NCI-H128 (cell line): ENCODE data around the gene DNMT3L.
"Not testable (repeated sequence)": the region's sequence is repeated elsewhere in the genome, so short reads cannot be mapped to it uniquely, and the experiment has no call there.

Source experiments
- DNase-seq: peaks from one replicate; lab custom pipeline; 2025; ENCODE audit not compliant: unreplicated experiment; lab: John Stamatoyannopoulos, UW

Gene DNMT3L

GRCh38 chr21:44295163-44295573 is 33.5 kb upstream of the DNMT3L start:
- DNase-seq = no peak

- no peak for DNase-seq
Measured at GRCh38 chr21:44294391-44295162, 32.9 kb upstream of the DNMT3L start.

DNA sequence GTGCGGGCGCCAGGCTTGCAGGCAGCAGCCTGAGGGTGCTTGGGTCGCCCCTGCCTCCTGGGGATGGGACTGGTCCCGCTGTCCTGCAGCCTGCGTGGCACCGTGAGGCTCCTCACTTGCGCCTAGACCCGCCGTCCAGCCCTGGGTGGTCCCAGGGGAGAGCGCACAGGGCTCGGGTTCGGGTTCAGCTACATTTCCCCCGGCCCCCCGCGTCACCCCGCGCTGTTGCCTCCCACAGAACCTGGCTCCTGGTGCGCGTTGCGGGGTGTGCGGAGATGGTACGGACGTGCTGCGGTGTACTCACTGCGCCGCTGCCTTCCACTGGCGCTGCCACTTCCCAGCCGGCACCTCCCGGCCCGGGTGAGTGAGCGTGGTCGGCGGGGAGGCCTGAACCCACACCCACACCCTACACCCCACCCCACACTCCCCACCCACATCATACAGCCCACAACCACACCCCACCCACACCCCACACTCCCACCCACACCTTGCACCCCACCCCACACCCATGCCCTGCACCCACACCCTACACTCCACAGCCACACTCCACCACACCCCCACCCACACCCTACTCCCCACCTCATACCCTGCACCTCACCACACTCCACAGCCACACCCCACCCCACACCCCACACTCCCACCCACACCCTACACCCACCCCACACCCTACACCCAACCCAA is 32.0 kb upstream of the DNMT3L start:
- DNase-seq = no peak

- no peak for DNase-seq
Measured at GRCh38 chr21:44292812-44293195, 31.1 kb upstream of the DNMT3L start.

DNA sequence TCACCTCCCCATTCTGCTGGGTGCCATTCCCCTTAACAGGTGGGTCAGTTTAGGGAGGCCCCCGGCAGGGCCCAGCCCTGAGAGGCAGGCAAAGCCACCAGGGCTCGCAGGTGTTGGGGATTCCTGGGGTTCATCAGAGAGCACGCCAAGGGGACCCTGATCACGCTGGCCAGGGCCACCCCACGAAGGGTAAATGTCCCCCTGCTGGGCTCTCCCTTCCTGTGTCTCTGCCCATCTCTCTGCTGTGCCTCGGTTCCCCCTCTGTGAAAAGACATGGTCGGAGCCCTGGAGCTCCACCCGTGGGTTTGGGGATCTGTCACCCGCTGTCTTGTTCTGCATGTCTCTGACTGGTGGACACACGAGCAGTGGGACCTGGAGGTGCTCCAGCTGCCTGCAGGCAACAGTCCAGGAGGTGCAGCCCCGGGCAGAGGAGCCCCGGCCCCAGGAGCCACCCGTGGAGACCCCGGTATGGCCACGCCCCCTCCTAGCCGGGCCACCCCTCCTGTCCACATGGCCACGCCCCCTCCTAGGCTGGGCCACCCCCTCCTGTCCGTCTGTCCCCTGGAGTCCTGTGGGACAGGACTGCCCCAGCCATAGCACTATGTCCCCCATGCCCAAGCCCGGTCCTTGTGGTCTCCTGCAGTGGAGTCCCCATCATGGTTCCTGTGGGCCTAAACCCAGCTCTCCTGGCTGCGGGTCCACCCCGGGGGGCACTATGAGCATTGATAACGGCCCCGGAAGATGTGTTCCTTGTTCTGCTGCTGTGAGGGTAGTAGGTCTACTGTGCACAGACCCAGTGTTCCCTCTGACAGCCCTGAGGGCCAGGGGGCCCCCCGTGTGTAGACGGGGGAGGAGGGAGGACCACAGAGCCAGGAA is 30.5 kb upstream of the DNMT3L start:
- DNase-seq = no peak

DNA sequence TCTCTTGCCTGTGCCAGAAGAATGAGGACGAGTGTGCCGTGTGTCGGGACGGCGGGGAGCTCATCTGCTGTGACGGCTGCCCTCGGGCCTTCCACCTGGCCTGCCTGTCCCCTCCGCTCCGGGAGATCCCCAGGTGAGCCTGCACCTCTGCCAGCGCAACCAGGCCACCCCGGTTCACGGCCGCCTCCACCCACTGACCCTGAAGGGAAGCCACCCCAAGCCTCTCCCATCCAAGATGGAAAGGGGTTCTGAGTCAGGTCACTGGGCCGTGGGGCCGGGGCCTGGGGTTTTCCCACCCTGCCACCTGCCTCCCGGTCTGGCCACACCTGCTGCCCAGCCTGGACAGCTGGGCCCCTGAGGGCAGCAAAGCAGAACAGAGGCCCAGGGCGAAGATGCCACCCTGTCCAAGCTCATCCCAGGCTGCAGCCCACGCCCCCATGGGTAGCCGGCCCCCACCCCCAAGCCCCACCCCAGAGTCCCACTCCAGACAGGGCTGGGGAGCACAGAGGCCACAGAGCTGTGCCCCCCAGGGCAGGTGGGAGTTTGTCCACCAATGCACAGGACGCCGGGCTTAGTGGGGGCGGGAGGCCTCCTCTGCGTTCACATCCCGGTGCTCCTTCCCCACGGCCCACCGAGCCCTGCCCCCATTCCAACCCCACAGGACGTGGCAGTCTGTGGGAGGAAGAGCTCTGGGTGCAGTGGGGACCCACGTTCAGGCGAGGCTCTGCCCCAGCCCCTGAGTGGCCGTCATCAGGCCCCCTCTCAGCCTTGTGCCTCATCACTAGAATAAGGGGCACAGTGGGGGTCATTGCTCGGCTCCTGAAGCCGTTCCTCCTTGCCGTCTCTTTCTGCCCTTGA is 29.6 kb upstream of the DNMT3L start:
- DNase-seq = no peak

DNA sequence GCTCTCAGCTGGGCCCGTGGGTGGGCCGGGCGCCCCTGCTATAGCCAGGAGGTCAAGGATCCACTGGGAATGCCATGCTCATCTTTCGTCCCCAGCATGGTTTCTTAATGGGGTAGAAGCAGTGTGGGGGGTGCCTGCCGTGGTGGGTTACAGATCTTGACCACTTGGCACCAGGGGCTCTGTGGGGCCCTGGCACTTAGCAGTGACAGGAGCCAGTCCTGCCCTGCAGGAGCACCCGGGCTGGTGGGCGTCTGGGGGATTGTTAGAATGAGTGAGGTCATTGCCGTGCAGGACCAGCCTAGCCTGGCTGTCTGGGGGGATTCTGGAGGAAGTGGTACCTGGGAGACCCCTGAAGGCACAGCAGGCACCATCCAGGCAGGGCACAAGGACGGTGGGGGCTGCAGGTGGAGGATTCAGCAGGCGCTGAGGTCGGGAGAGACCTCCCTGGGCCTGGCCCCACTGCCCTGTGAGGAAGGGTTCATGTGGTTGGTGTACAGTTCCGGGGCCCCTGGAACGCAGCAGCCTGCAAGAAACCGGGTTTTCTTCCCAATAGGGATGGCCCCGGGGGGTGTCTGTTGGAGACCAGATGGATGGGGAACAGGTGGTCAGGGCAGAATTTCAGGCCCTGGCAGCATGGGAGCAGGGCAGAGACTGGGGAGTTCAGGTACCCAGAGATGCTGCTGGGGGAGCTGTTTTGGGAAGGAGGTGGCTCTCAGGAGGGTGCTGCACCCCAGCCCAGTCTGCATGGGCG is 28.8 kb upstream of the DNMT3L start:
- DNase-seq = no peak

GRCh38 chr21:44289381-44290010 is 27.8 kb upstream of the DNMT3L start:
- no peak for DNase-seq

GRCh38 chr21:44288251-44289110 is 26.8 kb upstream of the DNMT3L start:
- DNase-seq = no peak

- no peak for DNase-seq
Measured at GRCh38 chr21:44286716-44287632, 25.3 kb upstream of the DNMT3L start.

DNA sequence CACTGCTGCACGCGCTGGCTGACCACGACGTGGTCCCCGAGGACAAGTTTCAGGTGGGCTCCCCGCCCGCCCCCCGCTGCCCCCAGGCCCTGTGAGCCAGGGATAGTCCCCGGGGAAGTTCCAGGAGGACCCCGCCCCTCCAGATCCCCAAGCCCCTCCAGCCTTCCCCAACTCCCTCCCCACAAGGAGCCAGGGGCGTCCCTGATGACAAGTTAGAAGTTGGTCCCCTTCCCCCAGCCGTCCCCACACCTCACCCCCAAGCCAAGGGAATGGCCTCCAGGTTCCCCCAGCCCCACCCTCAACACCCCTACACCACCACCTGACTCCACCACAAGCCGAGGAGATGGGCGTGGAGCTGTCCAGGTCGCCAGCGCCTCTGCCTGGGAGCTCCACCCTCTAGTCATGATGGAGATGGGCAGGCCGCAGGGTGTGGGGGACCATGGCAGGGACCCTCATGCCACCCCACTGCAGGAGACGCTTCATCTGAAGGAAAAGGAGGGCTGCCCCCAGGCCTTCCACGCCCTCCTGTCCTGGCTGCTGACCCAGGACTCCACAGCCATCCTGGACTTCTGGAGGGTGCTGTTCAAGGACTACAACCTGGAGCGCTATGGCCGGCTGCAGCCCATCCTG is 24.5 kb upstream of the DNMT3L start:
- DNase-seq = no peak

- DNase-seq = no peak
Measured at GRCh38 chr21:44285138-44285992, 23.7 kb upstream of the DNMT3L start, which contains the start of gene AIRE. Gene AIRE, plus strand, starts transcription at chr21:44285876. Its CDS starts 131 bp downstream, at chr21:44286007.

DNA sequence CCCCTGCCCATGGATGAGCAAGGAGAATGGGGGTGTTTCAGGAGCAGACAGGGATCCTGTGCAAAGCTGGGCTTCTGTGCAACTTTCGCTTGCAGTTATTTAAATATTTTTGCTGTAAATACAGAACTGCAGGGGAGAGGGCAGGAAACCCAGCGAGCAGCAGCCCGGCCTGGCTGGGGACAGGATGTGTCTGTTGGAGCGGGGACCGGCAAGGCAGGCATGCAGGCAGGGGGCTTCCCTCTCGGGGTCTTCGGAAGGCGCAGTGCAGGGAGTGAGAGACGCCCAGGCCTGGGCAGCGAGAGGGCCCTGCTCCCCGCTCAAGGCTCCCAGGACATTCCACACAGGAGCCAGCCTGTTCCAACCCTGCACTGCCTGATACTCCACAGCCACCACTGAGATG is 22.3 kb upstream of the DNMT3L start:
- DNase-seq = no peak

DNA sequence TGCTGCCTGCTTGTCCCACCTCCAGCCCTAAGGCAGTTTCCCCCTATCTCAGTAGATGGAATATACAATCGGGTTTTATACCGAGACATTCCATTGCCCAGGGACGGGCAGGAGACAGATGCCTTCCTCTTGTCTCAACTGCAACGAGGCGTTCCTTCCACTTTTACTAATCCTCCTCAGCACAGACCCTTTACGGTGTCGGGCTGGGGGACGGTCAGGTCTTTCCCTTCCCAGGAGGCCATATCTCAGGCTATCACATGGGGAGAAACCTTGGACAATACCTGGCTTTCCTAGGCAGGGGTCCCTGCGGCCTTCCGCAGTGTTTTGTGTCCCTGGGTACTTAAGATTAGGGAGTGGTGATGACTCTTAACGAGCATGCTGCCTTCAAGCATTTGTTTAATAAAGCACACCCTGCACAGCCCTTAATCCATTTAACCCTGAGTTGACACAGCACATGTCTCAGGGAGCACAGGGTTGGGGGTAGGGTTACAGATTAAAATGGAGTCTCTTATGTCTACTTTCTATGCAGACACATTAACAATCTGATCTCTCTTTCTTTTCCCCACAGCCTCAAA is 21.6 kb upstream of the DNMT3L start:
- DNase-seq = not testable (repeated sequence)

DNA sequence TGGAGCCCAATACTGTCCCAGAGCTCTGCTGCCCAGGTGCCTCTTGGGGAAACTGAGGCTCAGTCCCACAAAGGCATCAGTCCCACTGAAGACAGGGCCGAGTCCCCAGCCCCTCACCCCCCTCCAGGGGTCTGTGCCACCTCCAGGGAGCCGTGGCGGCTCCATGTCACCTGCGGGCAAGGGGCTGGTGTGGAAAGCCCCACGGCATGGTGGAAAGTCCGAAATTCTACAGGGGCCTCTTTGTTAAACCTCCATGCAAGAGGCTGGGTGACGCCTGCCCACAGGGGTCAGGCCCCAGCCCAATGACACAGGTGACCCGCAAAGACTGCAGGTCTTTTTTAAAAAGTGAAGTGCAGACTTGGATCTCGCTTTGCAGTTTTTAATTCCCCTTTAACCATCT is 20.7 kb upstream of the DNMT3L start:
- DNase-seq = no peak

DNA sequence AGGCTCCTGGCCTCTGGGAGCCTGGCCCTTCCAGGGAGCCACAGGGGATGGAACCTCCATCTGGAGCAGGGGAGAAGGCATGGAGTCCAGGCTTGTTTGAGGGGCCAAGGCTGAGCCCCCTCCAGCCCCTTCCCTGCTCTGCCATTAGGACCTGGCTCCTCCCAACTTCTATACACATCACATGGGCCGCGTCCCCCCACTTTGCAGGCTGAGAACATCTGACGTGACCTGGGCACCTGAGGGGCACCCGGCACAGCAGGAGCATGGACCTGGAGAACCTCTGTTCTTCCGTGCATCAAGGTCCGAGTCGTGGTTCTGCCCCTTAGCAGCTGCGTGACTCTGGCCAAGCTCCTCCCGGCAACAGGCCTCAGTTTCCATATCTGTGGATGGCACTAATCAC is 20.1 kb upstream of the DNMT3L start:
- no peak for DNase-seq
